Measurements from ENCODE around the gene ABLIM3. TPM values are rescaled to one million over a fixed set of nuclear protein-coding genes. Genes with fewer than 3 reads are reported as not detected.

Gene ABLIM3
- total RNA-seq, 2 experiments from 2014 or later, result not detected

DNA sequence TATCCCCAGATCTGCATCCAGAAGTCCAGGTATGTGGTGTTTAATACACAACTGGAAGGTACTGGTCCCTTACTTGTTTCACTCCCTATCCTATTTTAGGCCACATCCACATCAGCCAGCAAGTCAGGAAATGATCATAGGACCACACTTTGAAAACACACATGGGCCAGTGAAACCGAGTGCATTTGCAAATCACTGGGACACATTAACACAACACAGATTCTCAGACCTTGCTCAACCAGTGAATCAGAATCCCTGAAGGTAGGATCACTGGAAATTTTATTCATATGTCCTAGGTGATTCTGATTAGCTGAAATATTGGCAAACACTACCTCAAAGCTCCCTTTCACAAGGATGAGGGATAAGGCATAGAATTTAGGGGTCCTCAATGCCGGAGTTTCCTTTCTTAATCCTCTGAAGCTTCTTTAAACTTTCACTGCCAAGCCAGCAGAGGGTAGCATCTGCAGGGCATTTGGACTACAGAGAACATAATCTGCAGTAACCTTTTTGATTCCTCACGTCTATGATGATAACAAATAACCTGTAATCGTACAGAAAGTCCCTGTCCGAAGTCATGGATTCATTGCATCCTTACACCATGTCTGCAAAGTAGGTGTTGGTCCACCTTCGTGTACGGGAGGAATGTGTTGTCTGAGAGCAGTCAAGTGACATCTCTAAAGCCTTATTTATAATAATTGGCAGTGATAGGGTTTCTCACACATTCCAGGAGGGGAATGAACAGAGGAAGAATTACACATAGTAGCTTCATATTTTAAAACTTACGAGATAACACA lies 11.0 kb upstream of the ABLIM3 start:
- intact Hi-C loops (cut with micrococcal nuclease), result no loop called here
- Mint-ChIP-seq H3K4me1 (ENCODE audit: low read depth) (no peaks in the 10 kb centered on the region), H3K27me3 (peaks cover 8% of the 10 kb centered on the region), H3K4me3 (no peak overlapping the region), H3K27ac (no peak overlapping the region), H3K9me3 (no peaks in the 10 kb centered on the region), H3K36me3 (ENCODE audit: low read depth) (no peaks in the 10 kb centered on the region)
- TF ChIP-seq, protein P1, sequence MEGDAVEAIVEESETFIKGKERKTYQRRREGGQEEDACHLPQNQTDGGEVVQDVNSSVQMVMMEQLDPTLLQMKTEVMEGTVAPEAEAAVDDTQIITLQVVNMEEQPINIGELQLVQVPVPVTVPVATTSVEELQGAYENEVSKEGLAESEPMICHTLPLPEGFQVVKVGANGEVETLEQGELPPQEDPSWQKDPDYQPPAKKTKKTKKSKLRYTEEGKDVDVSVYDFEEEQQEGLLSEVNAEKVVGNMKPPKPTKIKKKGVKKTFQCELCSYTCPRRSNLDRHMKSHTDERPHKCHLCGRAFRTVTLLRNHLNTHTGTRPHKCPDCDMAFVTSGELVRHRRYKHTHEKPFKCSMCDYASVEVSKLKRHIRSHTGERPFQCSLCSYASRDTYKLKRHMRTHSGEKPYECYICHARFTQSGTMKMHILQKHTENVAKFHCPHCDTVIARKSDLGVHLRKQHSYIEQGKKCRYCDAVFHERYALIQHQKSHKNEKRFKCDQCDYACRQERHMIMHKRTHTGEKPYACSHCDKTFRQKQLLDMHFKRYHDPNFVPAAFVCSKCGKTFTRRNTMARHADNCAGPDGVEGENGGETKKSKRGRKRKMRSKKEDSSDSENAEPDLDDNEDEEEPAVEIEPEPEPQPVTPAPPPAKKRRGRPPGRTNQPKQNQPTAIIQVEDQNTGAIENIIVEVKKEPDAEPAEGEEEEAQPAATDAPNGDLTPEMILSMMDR (IDR thresholded peaks at IDR 0.05), result no peak
- CTCF ChIA-PET, result interaction anchor here (0.9 to 1.0 kb wide), 2 partner anchors 11 to 140 kb away, joined by 3 read pairs; partner anchors contain the start of gene ABLIM3
- no peak for DNase-seq
- POLR2A ChIA-PET, result interaction anchor here (0.6 kb wide), 1 partner anchor 179 kb away, joined by 3 read pairs; no protein-coding TSS in a partner anchor
- no peak for ATAC-seq

DNA sequence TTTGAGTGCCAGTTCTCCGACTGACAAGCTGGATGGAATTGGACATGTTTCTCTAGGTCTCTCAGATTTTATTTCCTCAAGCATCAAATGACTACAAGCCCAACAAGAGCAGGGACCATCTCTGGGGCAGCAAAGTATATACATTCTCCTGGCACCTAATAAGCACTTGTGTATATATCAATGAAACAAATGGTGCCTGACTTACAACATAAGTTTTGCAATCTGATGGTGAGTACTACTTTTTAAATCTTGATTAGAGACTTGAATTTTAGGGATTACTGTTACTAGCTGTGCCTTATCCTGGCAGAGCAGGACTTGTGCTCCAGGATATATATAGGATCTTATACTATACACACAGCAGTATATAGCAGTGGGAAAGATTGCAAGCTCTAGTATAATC lies 8.8 kb upstream of the ABLIM3 start:
- no peaks in the 10 kb centered on the region for H3K4me1 Mint-ChIP-seq (ENCODE audit: low read depth)
- no peaks in the 10 kb centered on the region for H3K9me3 Mint-ChIP-seq
- no peak for DNase-seq
- ChIA-PET POLR2A (no interaction called here), CTCF (interaction anchor here (0.6 to 1.0 kb wide), 2 partner anchors 9 to 11 kb away, joined by 3 to 4 read pairs; partner anchors contain the start of gene ABLIM3)
- no peak overlapping the region for H3K4me3 Mint-ChIP-seq
- TF ChIP-seq, protein P1 (IDR thresholded peaks at IDR 0.05), result no peak
- intact Hi-C loops (cut with micrococcal nuclease), result no loop called here
- H3K27ac Mint-ChIP-seq, result no peak overlapping the region
- ATAC-seq, result no peak
- no peaks in the 10 kb centered on the region for H3K36me3 Mint-ChIP-seq (ENCODE audit: low read depth)
- peaks cover 13% of the 10 kb centered on the region for H3K27me3 Mint-ChIP-seq

GRCh38 chr5:149133795-149134777 lies 7.2 kb upstream of the ABLIM3 start:
- no peak for ATAC-seq
- intact Hi-C loops (cut with micrococcal nuclease), result no loop called here

GRCh38 chr5:149134778-149135500 lies 6.4 kb upstream of the ABLIM3 start:
- ATAC-seq (no peak), DNase-seq (no peak)
- Mint-ChIP-seq H3K36me3 (ENCODE audit: low read depth) (no peaks in the 10 kb centered on the region), H3K4me3 (no peak overlapping the region), H3K9me3 (no peaks in the 10 kb centered on the region), H3K27me3 (peaks cover 12% of the 10 kb centered on the region), H3K4me1 (ENCODE audit: low read depth) (no peaks in the 10 kb centered on the region), H3K27ac (no peak overlapping the region)
- CTCF ChIA-PET, result no interaction called here
- intact Hi-C loops (cut with micrococcal nuclease), result no loop called here
- TF ChIP-seq, protein P1 (IDR thresholded peaks at IDR 0.05), result no peak
- POLR2A ChIA-PET, result no interaction called here

More at GRCh38 chr5:149133795-149134777, 7.2 kb upstream of the ABLIM3 start:
- no peak overlapping the region for H3K4me3 Mint-ChIP-seq
- ChIA-PET POLR2A (no interaction called here), CTCF (no interaction called here)
- H3K9me3 Mint-ChIP-seq, result no peaks in the 10 kb centered on the region
- no peaks in the 10 kb centered on the region for H3K36me3 Mint-ChIP-seq (ENCODE audit: low read depth)
- TF ChIP-seq, protein P1 (IDR thresholded peaks at IDR 0.05), result no peak
- H3K27me3 Mint-ChIP-seq, result peaks cover 13% of the 10 kb centered on the region
- no peak for DNase-seq
- H3K4me1 Mint-ChIP-seq (ENCODE audit: low read depth), result no peaks in the 10 kb centered on the region
- no peak overlapping the region for H3K27ac Mint-ChIP-seq
